SU-DHL-6 (cell line): ENCODE data around the gene BAIAP2L1.

Experiments used
- EZH2phosphoT487 ChIP-seq: fragments of 200-600 bp; sonication (generic), shearing (Covaris generic); conservative IDR thresholded peaks from 2 replicates; pipeline ENCODE4 v1.6.1; 2018; ENCODE audit warnings: mild to moderate bottlenecking, antibody characterized with exemption, low read length, moderate library complexity, mixed read lengths
- TF ChIP-seq, protein P1 (sequence below): fragments of 200-600 bp; sonication (generic); IDR thresholded peaks from one replicate; pipeline ENCODE4 v1.5.1; 2017; ENCODE audit warnings: antibody characterized with exemption, mild to moderate bottlenecking, low read length, moderate library complexity; ENCODE audit not compliant: insufficient read depth, poor library complexity, severe bottlenecking

DNA sequence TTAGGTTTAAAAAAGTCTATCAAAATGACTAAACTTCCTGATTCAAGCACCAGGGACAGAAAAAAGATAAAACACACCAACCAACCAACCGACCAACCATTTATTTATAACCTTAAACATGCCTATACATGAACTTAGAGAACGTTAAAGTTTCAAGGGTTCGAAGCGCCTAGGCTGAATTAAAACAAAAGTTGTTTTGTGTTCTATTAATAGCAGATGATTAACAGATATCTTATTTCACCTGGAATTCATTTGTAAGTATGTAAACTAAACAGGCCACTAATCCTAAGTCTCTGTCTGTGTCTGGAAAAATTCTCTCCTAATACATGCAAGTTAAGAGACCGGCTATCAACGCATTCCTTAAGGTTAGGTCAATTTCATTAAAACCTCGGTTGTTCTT is 1.4 kb downstream of the BAIAP2L1 start:
- TF ChIP-seq, protein P1, sequence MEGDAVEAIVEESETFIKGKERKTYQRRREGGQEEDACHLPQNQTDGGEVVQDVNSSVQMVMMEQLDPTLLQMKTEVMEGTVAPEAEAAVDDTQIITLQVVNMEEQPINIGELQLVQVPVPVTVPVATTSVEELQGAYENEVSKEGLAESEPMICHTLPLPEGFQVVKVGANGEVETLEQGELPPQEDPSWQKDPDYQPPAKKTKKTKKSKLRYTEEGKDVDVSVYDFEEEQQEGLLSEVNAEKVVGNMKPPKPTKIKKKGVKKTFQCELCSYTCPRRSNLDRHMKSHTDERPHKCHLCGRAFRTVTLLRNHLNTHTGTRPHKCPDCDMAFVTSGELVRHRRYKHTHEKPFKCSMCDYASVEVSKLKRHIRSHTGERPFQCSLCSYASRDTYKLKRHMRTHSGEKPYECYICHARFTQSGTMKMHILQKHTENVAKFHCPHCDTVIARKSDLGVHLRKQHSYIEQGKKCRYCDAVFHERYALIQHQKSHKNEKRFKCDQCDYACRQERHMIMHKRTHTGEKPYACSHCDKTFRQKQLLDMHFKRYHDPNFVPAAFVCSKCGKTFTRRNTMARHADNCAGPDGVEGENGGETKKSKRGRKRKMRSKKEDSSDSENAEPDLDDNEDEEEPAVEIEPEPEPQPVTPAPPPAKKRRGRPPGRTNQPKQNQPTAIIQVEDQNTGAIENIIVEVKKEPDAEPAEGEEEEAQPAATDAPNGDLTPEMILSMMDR = no peak
- no peak for TF ChIP-seq EZH2phosphoT487
